ENCODE results near the gene ACAD8.

The ACAD8 gene

GRCh38 chr11:134243913-134244312 lies 9.5 kb upstream of the ACAD8 start:
- H4K8ac ChIP-seq (ENCODE audit: low read depth, low read length) = no peak overlapping the region
- WGBS (ENCODE audit: extremely low coverage, insufficient coverage, low lambda C conversion rate) = no CpG with 5 or more reads among the region's 4 CpGs
- no peak overlapping the region for H3K4me3 ChIP-seq (ENCODE audit: low read length)
- no peak overlapping the region for H3K18ac ChIP-seq (ENCODE audit: low read length)
- no peak overlapping the region for H3K9ac ChIP-seq (ENCODE audit: low read length)
- no peak overlapping the region for H3K56ac ChIP-seq (ENCODE audit: low read length)
- H3K23ac ChIP-seq (ENCODE audit: low read length) = no peak overlapping the region
- no peaks in the 10 kb centered on the region for H3K4me1 ChIP-seq (ENCODE audit: control insufficient read depth, low read depth, low read length)
- H2BK120ac ChIP-seq (ENCODE audit: low read depth, low read length) = no peak overlapping the region
- H3K79me2 ChIP-seq (ENCODE audit: control insufficient read depth, insufficient read depth, low read length) = no peaks in the 10 kb centered on the region
- no peak overlapping the region for H2BK15ac ChIP-seq (replicated peaks; ENCODE audit: low read depth)
- no peak overlapping the region for H3K4ac ChIP-seq (ENCODE audit: low read depth, low read length)
- DNase-seq = no peak
- H3K27me3 ChIP-seq (ENCODE audit: insufficient read depth, low read length, poor library complexity) = no peaks in the 10 kb centered on the region
- H2AK5ac ChIP-seq (ENCODE audit: low read length) = no peak overlapping the region
- no peaks in the 10 kb centered on the region for H3K79me1 ChIP-seq (ENCODE audit: low read length)
- H3K36me3 ChIP-seq (ENCODE audit: control insufficient read depth, insufficient read depth, low read length) = peaks cover 5% of the 10 kb centered on the region
- no peak overlapping the region for H4K5ac ChIP-seq (ENCODE audit: low read length)
- H2BK5ac ChIP-seq (ENCODE audit: low read length) = no peak overlapping the region
- H3K4me2 ChIP-seq (ENCODE audit: low read length) = no peak overlapping the region
- H3K27ac ChIP-seq (ENCODE audit: low read depth, low read length) = no peak overlapping the region

- no peak overlapping the region for H2BK120ac ChIP-seq (ENCODE audit: low read depth, low read length)
- WGBS (ENCODE audit: extremely low coverage, insufficient coverage, low lambda C conversion rate) = no CpG with 5 or more reads among the region's 7 CpGs
- H2BK5ac ChIP-seq (ENCODE audit: low read length) = no peak overlapping the region
- no peak overlapping the region for H3K4me3 ChIP-seq (ENCODE audit: low read length)
- no peak overlapping the region for H3K27ac ChIP-seq (ENCODE audit: low read depth, low read length)
- peak; percentile 53 for DNase-seq
- H3K18ac ChIP-seq (ENCODE audit: low read length) = no peak overlapping the region
- H4K8ac ChIP-seq (ENCODE audit: low read depth, low read length) = no peak overlapping the region
- no peak overlapping the region for H2AK5ac ChIP-seq (ENCODE audit: low read length)
- no peak overlapping the region for H3K56ac ChIP-seq (ENCODE audit: low read length)
- H3K79me1 ChIP-seq (ENCODE audit: low read length) = no peaks in the 10 kb centered on the region
- H3K23ac ChIP-seq (ENCODE audit: low read length) = no peak overlapping the region
- no peak overlapping the region for H4K5ac ChIP-seq (ENCODE audit: low read length)
- H3K4me1 ChIP-seq (ENCODE audit: control insufficient read depth, low read depth, low read length) = no peaks in the 10 kb centered on the region
- H3K27me3 ChIP-seq (ENCODE audit: insufficient read depth, low read length, poor library complexity) = no peaks in the 10 kb centered on the region
- H2BK15ac ChIP-seq (replicated peaks; ENCODE audit: low read depth) = no peak overlapping the region
- H3K9ac ChIP-seq (ENCODE audit: low read length) = no peak overlapping the region
- H3K4me2 ChIP-seq (ENCODE audit: low read length) = no peak overlapping the region
- H3K79me2 ChIP-seq (ENCODE audit: control insufficient read depth, insufficient read depth, low read length) = no peaks in the 10 kb centered on the region
- no peak overlapping the region for H3K4ac ChIP-seq (ENCODE audit: low read depth, low read length)
- peaks cover 5% of the 10 kb centered on the region for H3K36me3 ChIP-seq (ENCODE audit: control insufficient read depth, insufficient read depth, low read length)
Observed at GRCh38 chr11:134244593-134244992, 8.8 kb upstream of the ACAD8 start.

DNA sequence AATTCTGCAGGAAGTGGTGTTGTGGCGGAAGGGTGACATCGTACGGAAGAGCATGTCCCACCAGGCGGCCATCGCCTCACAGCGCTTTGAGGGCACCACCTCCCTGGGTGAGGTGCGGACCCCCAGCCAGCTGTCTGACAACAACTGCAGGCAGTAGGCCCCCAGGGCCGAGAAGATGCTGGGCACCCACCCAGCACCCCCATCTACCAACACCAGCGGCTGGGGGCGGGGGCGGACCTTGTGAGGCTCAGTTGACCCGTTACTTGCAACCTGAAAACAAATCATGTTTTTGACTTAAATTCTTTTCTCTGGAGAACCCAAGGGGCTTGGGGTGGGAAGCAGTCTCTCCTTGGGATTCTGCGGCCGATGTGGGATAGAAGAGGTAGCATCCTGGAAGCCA lies 7.9 kb upstream of the ACAD8 start:
- Histone ChIP-seq H2BK120ac (ENCODE audit: low read depth, low read length) (no peak overlapping the region), H2BK5ac (ENCODE audit: low read length) (no peak overlapping the region), H3K79me2 (ENCODE audit: control insufficient read depth, insufficient read depth, low read length) (no peaks in the 10 kb centered on the region), H3K79me1 (ENCODE audit: low read length) (no peaks in the 10 kb centered on the region), H3K18ac (ENCODE audit: low read length) (no peak overlapping the region), H3K9ac (ENCODE audit: low read length) (no peak overlapping the region), H3K36me3 (ENCODE audit: control insufficient read depth, insufficient read depth, low read length) (peaks cover 5% of the 10 kb centered on the region), H3K27ac (ENCODE audit: low read depth, low read length) (no peak overlapping the region), H3K23ac (ENCODE audit: low read length) (no peak overlapping the region), H4K5ac (ENCODE audit: low read length) (no peak overlapping the region), H2BK15ac (replicated peaks; ENCODE audit: low read depth) (no peak overlapping the region), H3K4ac (ENCODE audit: low read depth, low read length) (no peak overlapping the region), H3K56ac (ENCODE audit: low read length) (no peak overlapping the region), H2AK5ac (ENCODE audit: low read length) (no peak overlapping the region), H4K8ac (ENCODE audit: low read depth, low read length) (no peak overlapping the region), H3K4me3 (ENCODE audit: low read length) (no peak overlapping the region), H3K4me1 (ENCODE audit: control insufficient read depth, low read depth, low read length) (no peaks in the 10 kb centered on the region), H3K27me3 (ENCODE audit: insufficient read depth, low read length, poor library complexity) (no peaks in the 10 kb centered on the region), H3K4me2 (ENCODE audit: low read length) (no peak overlapping the region)
- no peak for DNase-seq
- WGBS (ENCODE audit: extremely low coverage, insufficient coverage, low lambda C conversion rate) = no CpG with 5 or more reads among the region's 14 CpGs

- Histone ChIP-seq H3K79me1 (ENCODE audit: low read length) (no peaks in the 10 kb centered on the region), H4K8ac (ENCODE audit: low read depth, low read length) (no peak overlapping the region), H3K4me3 (ENCODE audit: low read length) (no peak overlapping the region), H3K56ac (ENCODE audit: low read length) (no peak overlapping the region), H2BK15ac (replicated peaks; ENCODE audit: low read depth) (no peak overlapping the region), H2BK5ac (ENCODE audit: low read length) (no peak overlapping the region), H4K5ac (ENCODE audit: low read length) (no peak overlapping the region), H3K18ac (ENCODE audit: low read length) (no peak overlapping the region), H3K79me2 (ENCODE audit: control insufficient read depth, insufficient read depth, low read length) (no peaks in the 10 kb centered on the region), H3K27ac (ENCODE audit: low read depth, low read length) (no peak overlapping the region), H3K36me3 (ENCODE audit: control insufficient read depth, insufficient read depth, low read length) (peaks cover 5% of the 10 kb centered on the region), H3K27me3 (ENCODE audit: insufficient read depth, low read length, poor library complexity) (no peaks in the 10 kb centered on the region), H3K4me2 (ENCODE audit: low read length) (no peak overlapping the region), H2BK120ac (ENCODE audit: low read depth, low read length) (no peak overlapping the region), H3K4ac (ENCODE audit: low read depth, low read length) (no peak overlapping the region), H3K23ac (ENCODE audit: low read length) (no peak overlapping the region), H3K4me1 (ENCODE audit: control insufficient read depth, low read depth, low read length) (no peaks in the 10 kb centered on the region), H2AK5ac (ENCODE audit: low read length) (no peak overlapping the region), H3K9ac (ENCODE audit: low read length) (no peak overlapping the region)
- no peak for DNase-seq
- no CpG with 5 or more reads among the region's 11 CpGs for WGBS (ENCODE audit: extremely low coverage, insufficient coverage, low lambda C conversion rate)
Observed at GRCh38 chr11:134246100-134246499, 7.3 kb upstream of the ACAD8 start.

DNA sequence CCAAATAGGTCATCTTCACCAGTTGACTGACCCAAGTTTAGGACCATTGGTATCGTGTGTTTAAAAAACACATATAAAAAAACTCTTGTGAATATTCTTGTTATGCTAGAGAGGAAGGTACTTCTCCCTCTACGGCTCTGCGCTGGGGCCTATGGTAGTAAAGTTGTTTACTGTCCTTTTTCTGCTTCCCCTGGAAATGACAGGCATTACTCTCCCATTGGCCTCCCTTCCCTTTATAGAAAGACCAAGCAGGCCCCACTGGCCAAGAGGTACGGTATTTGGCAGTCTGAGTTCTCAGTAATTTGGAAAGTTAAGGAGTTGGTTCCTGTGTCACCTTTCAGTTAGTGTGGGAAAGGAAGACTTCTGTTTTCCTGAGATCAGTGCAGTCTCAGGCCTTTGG lies 6.7 kb upstream of the ACAD8 start:
- H3K4ac ChIP-seq (ENCODE audit: low read depth, low read length) = no peak overlapping the region
- no peak overlapping the region for H2BK15ac ChIP-seq (replicated peaks; ENCODE audit: low read depth)
- no peak overlapping the region for H2BK5ac ChIP-seq (ENCODE audit: low read length)
- H3K79me1 ChIP-seq (ENCODE audit: low read length) = no peaks in the 10 kb centered on the region
- H3K18ac ChIP-seq (ENCODE audit: low read length) = no peak overlapping the region
- H3K4me1 ChIP-seq (ENCODE audit: control insufficient read depth, low read depth, low read length) = no peaks in the 10 kb centered on the region
- no peak overlapping the region for H2BK120ac ChIP-seq (ENCODE audit: low read depth, low read length)
- no peak overlapping the region for H3K9ac ChIP-seq (ENCODE audit: low read length)
- no CpG with 5 or more reads among the region's 4 CpGs for WGBS (ENCODE audit: extremely low coverage, insufficient coverage, low lambda C conversion rate)
- no peak for DNase-seq
- no peaks in the 10 kb centered on the region for H3K27me3 ChIP-seq (ENCODE audit: insufficient read depth, low read length, poor library complexity)
- H4K8ac ChIP-seq (ENCODE audit: low read depth, low read length) = no peak overlapping the region
- H3K79me2 ChIP-seq (ENCODE audit: control insufficient read depth, insufficient read depth, low read length) = no peaks in the 10 kb centered on the region
- no peak overlapping the region for H3K27ac ChIP-seq (ENCODE audit: low read depth, low read length)
- H3K4me3 ChIP-seq (ENCODE audit: low read length) = no peak overlapping the region
- no peak overlapping the region for H4K5ac ChIP-seq (ENCODE audit: low read length)
- no peak overlapping the region for H3K56ac ChIP-seq (ENCODE audit: low read length)
- no peak overlapping the region for H2AK5ac ChIP-seq (ENCODE audit: low read length)
- no peak overlapping the region for H3K23ac ChIP-seq (ENCODE audit: low read length)
- no peak overlapping the region for H3K4me2 ChIP-seq (ENCODE audit: low read length)
- H3K36me3 ChIP-seq (ENCODE audit: control insufficient read depth, insufficient read depth, low read length) = peaks cover 5% of the 10 kb centered on the region

DNA sequence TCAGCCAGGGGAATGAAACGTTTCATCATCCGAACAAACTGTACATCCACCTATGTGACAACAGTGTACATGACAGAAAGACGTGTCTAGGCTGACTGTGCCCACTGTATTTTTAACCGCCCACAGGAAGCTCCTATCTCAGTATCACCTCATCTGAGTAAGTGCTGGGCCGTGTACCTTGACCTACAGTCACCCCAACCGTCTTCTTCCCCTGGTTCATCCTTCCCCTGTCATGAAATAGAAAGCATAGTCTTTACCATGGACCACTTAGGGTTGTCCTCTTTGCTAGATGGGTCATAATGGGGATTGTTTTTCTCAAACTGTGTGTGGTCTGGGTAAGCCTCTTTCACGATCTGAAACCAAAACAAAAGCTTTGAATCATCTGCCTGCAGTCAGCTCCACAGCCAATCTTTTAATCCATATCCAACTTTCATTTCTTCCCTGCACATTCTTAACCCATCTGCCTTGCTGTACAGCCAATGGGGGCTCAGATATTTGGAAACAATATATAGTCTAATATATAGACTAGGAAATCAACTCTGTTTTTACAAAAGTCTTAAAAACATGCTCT lies 4.4 kb upstream of the ACAD8 start:
- Histone ChIP-seq H3K4ac (ENCODE audit: low read depth, low read length) (no peak overlapping the region), H3K56ac (ENCODE audit: low read length) (no peak overlapping the region), H4K8ac (ENCODE audit: low read depth, low read length) (no peak overlapping the region), H2AK5ac (ENCODE audit: low read length) (no peak overlapping the region), H3K4me1 (ENCODE audit: control insufficient read depth, low read depth, low read length) (peaks cover 2% of the 10 kb centered on the region), H2BK5ac (ENCODE audit: low read length) (no peak overlapping the region), H3K4me2 (ENCODE audit: low read length) (no peak overlapping the region), H3K9ac (ENCODE audit: low read length) (no peak overlapping the region), H3K27me3 (ENCODE audit: insufficient read depth, low read length, poor library complexity) (no peaks in the 10 kb centered on the region), H3K27ac (ENCODE audit: low read depth, low read length) (no peak overlapping the region), H3K23ac (ENCODE audit: low read length) (no peak overlapping the region), H2BK15ac (replicated peaks; ENCODE audit: low read depth) (no peak overlapping the region), H3K79me2 (ENCODE audit: control insufficient read depth, insufficient read depth, low read length) (no peaks in the 10 kb centered on the region), H3K4me3 (ENCODE audit: low read length) (no peak overlapping the region), H3K36me3 (ENCODE audit: control insufficient read depth, insufficient read depth, low read length) (peaks cover 2% of the 10 kb centered on the region), H2BK120ac (ENCODE audit: low read depth, low read length) (no peak overlapping the region), H3K79me1 (ENCODE audit: low read length) (no peaks in the 10 kb centered on the region), H3K18ac (ENCODE audit: low read length) (no peak overlapping the region), H4K5ac (ENCODE audit: low read length) (no peak overlapping the region)
- no CpG with 5 or more reads among the region's 7 CpGs for WGBS (ENCODE audit: extremely low coverage, insufficient coverage, low lambda C conversion rate)
- DNase-seq = no peak

All from mesendoderm (in vitro differentiated cells).